Activated CD4-positive, alpha-beta T cell treated with anti-CD3 and anti-CD28 coated beads, Interleukin-2, amount 50 U/mL, for 24 hours (primary cell): ENCODE results near the gene TMEM50B.
"Not testable (repeated sequence)": the region's sequence is repeated elsewhere in the genome, so short reads cannot be mapped to it uniquely, and the experiment has no call there.

Source experiments
- DNase-seq, 2 donors: peaks; one replicate each; pipeline ENCODE4 v3.0.0-alpha.2; 2020; ENCODE audit warnings: low read depth in 1 of 2, low spot score in 1 of 2

The TMEM50B gene

DNA sequence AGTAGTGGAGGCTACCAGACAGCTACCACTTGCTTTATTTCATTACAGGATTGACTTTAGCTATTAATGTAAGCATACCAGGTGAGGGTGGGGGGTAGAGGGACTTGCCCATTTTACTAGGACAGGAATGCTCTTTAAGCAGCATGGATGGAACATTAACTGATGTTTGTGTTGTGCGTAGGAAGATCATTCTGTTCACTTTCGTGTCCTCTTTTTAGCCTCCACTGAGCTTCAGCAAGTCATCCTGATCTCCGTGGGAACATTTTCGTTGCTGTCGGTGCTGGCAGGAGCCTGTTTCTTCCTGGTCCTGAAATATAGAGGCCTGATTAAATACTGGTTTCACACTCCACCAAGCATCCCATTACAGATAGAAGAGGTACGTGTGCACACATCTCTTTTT lies 47.3 kb downstream of the TMEM50B start:
- no peak for DNase-seq

GRCh38 chr21:33430858-33431257 lies 48.9 kb downstream of the TMEM50B start:
- no peak for DNase-seq

GRCh38 chr21:33428669-33429068 lies 51.1 kb downstream of the TMEM50B start:
- DNase-seq: no peak

GRCh38 chr21:33427051-33427450 lies 52.7 kb downstream of the TMEM50B start:
- DNase-seq: no peak

DNA sequence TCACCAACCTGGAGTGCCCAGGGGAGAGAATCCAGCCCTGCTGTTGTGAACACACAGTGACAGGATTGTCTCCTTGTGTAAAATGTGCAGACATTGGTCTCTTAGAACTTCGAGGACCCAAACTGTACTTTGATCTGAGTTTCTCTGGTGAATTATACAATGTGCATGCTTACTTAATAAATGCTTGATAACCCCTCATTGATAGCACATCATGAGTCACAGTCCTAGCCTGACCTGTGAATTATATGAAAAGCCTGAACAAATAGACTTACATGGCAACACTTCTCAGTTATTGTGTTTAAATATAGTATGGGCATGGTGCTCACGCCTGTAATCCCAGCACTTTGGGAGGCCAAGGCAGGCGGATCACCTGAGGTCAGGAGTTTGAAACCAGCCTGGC lies 53.9 kb downstream of the TMEM50B start:
- no peak for DNase-seq

DNA sequence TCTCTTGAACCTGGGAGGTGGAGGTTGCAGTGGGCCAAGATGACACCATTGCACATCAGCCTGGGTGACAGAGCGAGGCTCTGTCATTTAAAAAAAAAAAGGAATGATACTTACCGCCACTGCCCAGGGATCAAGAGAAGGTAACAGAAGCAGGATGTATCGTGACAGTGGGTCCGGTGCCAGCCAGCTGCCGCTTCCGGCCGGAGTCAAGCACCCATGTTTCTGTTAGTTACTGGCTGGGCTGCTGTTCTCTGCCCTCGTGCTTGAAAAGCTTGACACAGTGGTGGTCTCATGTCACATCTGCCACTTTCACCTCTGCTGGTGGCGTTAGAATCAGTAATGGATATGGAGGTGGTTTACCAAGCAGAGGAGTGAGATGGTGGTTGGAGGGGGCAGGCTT lies 55.6 kb downstream of the TMEM50B start:
- DNase-seq: no peak

GRCh38 chr21:33421713-33422393 lies 57.9 kb downstream of the TMEM50B start:
- DNase-seq: no peak

DNA sequence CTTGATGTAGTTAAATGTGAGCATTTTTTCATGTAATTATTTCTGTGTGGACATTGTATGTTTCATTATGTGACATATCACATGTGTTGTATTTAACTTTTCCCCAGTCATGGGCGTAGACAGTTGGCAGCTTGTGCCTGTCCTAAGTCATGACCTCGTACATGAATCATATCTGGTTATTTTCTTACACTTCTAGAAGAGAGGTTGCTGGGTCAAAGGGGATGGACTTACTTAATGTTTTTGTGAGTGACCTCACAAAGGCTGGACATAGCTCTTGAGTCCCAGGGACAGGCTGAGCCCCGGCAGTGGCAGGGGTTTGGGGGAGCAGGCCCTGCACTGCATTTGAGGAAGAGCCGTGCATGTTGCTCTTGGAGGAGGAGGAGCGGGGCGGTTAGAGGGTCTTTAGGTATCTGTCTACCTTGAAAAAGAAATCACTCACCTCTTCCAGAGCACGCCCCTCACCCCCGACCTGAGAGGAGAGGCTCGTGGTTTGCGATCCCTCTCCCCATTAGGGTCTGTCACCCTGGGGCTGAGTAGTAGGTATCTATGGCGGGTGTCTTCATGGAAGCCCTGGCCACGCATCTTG lies 60.1 kb downstream of the TMEM50B start:
- no peak for DNase-seq

DNA sequence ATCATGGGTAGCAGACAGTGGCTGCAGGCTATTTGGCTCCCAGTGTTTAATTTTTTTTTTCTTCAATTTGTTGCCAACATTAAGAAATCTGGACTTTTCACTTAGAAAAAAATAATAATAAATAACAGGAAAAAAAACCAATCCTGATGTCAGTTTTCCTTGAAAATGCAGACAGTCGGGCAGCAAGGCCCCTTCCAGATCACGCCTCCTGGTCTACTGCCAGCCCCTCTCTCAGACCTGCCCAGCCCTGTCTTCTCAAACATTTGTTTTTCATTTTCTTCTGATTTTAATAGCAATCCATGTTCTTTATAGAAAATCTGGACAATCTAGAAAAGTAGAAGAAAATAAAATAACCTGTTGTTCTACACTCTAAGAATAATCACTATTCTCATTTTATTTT lies 61.1 kb downstream of the TMEM50B start:
- no peak for DNase-seq

DNA sequence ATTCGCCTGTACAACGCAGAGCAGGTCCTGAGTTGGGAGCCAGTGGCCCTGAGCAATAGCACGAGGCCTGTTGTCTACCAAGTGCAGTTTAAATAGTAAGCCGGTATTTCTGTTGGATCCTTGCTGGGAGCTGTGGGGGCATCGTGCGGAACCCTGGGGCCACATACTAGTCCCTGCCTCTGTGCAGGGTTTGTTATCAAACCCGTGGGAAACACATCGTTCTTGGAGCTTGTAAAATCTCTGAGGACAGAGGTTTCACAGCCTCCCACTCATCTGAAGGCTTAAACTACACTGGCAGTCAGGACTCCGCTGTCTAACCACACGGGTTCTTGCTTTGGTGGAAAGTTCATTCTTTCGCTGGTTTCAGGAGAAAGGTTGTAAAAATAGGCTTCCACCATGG lies 64.8 kb downstream of the TMEM50B start:
- DNase-seq: no peak

DNA sequence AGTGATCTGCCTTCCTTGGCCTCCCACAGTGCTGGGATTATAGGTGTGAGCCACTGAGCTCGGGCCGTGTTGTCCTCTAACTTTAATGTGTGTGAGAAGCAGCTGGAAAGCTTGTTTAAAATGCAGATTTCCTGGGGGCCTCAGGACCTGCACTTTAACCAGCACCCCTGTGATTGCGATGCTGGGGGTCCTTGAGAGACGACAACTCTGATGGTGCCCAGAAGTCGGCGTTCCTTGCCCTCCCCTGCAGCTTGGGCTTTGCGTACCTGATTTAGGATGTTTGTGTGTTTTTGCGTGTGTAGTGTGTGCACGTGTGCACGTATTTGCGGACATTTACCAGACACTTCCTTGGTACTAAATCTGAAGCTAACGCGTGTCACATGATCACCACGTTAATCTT lies 65.7 kb downstream of the TMEM50B start:
- DNase-seq: no peak

- DNase-seq: no peak
Observed at GRCh38 chr21:33412832-33413519, 66.8 kb downstream of the TMEM50B start.

- DNase-seq: not testable (repeated sequence)
Observed at GRCh38 chr21:33412439-33412831, 67.3 kb downstream of the TMEM50B start.

- DNase-seq: no peak
Observed at GRCh38 chr21:33411949-33412430, 67.8 kb downstream of the TMEM50B start.

DNA sequence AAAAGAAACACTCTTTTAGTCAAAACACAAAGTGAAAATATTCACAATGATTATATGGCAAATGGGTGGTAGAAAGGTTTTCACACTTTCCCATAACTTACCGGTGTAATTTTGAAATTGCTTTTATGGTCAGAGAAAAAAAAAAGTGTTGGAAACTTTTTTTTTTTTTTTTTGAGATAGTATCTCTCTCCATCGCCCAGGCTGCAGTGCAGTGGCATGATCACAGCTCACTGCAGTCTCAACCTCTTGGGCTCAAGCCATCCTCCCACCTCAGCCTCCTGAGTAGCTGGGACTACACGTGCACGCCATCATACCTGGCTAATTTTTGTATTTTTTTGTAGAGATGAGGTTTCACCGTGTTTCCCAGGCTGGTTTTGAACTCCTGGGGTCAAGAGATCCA lies 73.3 kb downstream of the TMEM50B start:
- no peak for DNase-seq

DNA sequence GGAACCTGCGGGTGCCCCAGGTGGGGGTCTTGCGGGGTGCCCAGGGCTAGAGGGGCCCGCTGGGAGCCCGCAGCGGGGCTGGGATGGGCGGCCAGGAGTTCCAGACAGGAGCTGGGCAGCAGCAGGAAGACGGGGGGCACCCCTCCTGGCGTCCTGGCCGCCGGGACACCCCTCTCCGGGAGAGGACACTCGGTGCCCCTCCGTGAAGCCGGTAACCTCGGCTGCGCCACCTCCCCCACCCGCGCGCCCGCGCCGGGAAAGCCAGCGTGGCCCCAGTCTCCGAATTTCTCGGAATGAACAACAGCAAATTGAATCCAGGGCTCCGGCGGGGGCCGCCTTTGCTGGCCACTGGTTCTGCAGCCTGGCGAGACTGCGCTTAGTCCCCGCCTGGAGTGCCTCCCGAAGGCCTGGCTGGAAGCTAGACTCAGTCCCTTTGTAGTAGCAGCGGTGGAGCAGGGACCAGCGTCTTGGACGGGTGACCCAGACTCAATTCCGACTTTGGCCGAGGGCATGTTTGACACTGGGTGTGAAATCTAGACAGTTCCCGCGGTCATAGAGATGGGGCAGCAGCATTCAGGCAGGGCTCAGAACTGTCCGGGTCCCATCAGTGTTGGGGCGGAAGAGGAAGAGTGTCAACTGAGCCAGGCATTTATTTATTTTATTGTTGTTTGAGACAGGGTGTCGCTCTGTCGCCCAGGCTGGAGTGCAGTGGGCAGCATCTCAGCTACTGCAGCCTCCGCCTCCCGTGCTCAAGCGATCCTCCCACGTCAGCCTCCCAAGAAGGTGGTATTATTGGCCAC lies 75.8 kb downstream of the TMEM50B start:
- DNase-seq: no peak

DNA sequence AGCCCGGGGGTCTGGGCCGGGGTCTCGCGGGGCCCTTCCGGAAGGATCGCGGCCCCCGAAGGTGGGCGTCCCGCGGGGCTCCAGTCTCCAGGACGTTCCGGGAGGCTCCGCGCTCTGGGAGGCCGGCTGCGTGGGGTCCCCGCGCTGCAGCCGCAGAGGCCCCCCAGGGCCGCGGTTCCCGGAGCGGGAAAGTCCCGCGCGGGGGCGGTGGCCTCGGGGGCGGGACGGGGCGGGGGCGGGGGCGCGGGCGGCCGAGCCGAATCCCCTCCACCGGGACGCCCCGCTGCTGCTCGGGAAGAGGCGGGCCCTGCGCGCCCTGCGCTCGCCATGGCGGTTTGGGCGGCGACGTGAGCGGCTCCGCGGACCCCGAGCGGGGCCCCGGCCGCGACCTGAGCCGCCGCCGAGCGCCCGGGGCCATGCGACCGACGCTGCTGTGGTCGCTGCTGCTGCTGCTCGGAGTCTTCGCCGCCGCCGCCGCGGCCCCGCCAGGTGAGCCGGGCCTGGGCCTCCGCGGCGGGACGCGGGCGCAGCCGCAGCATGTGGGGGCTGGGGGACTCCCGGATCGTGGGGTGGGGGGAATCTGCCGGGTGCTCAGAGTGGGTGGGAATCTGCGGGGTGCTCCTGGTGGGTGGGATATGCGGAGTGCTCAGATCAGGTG lies 76.5 kb downstream of the TMEM50B start, which contains the start of gene IFNGR2:
Gene IFNGR2, plus strand, starts transcription at position 286 of the 658 bp plus-strand sequence. Its CDS starts 131 bp downstream, at position 417.
- DNase-seq: no peak

DNA sequence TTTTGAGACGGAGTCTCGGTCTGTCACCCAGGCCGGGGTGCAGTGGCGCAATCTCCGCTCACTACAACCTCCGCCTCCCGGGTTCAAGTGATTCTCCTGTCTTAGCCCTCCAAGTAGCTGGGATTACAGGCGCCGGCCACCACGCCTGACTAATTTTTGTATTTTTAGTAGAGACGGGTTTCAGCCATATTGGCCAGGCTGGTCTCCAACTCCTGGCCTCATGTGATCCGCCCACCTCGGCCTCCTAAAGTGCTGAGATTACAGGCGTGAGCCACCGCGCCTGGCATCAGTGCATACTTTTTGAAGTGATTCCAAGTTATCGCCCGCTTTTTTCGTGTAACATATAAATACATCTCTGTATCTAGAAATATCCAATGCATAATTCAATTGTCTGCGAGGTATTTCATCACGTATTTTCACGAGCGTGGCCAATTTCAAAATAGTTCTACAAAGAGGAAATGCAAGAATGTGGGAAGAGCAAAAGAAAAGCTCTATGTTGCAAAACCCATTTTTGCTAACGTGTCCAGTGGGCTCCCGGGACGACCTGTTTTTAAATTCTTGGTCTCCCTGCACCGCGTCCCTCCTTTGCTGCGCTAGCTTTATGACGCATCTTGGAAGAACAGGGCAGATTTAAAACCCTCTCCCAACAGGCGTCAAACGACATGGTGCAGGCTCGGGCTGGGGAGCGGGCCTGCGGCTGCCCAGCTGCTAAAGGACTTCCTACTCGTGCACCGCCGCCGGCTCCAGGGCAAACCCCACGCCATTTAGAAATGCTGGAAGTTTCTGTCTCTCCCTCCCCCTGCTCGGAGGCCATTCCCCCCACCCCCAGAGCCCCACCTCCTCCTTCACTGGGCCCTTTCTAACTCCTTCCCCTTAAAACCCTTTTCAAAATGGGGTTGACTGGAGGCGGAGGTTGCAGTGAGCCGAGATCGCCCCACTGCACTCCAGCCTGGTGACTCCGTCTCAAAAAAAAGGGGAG lies 77.5 kb downstream of the TMEM50B start:
- no peak for DNase-seq

GRCh38 chr21:33401630-33401992 lies 78.2 kb downstream of the TMEM50B start:
- no peak for DNase-seq
